WTC11 (cell line): ENCODE results near the gene HDAC10. TPM values are rescaled to one million over a fixed set of nuclear protein-coding genes. Genes with fewer than 3 reads are reported as not detected.
A peak's percentile ranks its signal among the peaks of the same experiment; 100 is the strongest.

ENCODE experiments used
- ATAC-seq: fragments of 200-7000 bp; cut with Tn5 transposase; 2 replicates; pipeline ENCODE4 v1.10.0; 2021; ENCODE audit warnings: mild to moderate bottlenecking, moderate library complexity
- CTCF ChIA-PET: fragments of 300-600 bp; sonication (Branson Sonifier 250); formaldehyde crosslinking; loops from one replicate; lab custom pipeline; 2021; ENCODE audit warnings: antibody characterized with exemption; lab: Charles Lee
- POLR2A ChIA-PET: fragments of 350-600 bp; sonication (Branson Sonifier 250); formaldehyde crosslinking; loops from one replicate; lab custom pipeline; 2021; ENCODE audit warnings: antibody characterized with exemption; lab: Charles Lee
- DNase-seq: peaks from one replicate; pipeline ENCODE4 v3.0.0; 2021; ENCODE audit warnings: low spot score
- H3K27ac Mint-ChIP-seq: 2 replicates; pipeline ENCODE4 v1.8.0; 2021; ENCODE audit warnings: mixed read lengths
- H3K27me3 Mint-ChIP-seq: 2 replicates; pipeline ENCODE4 v1.8.0; 2021; ENCODE audit warnings: low read depth, mild to moderate bottlenecking, moderate library complexity, mixed read lengths
- H3K36me3 Mint-ChIP-seq: 2 replicates; pipeline ENCODE4 v1.8.0; 2021; ENCODE audit warnings: mixed read lengths
- H3K4me1 Mint-ChIP-seq: 2 replicates; pipeline ENCODE4 v1.8.0; 2022; ENCODE audit warnings: mixed read lengths
- H3K4me3 Mint-ChIP-seq: 2 replicates; pipeline ENCODE4 v1.8.0; 2021; ENCODE audit warnings: mild to moderate bottlenecking, moderate library complexity, mixed read lengths
- H3K9me3 Mint-ChIP-seq: 2 replicates; pipeline ENCODE4 v1.8.0; 2021; ENCODE audit warnings: mixed read lengths
- ATF1 ChIP-seq: sonication (generic); formaldehyde crosslinking; IDR thresholded peaks from 2 replicates; pipeline ENCODE4 v1.8.1; 2023; ENCODE audit warnings: mild to moderate bottlenecking, moderate library complexity, missing genetic modification reagents
- ATF2 ChIP-seq: sonication (generic); formaldehyde crosslinking; IDR thresholded peaks from 2 replicates; pipeline ENCODE4 v1.8.1; 2022; ENCODE audit warnings: low read depth, missing genetic modification reagents, borderline replicate concordance
- CTCF ChIP-seq: fragments of 200-600 bp; IDR thresholded peaks from 2 replicates; pipeline ENCODE4 v1.8.0; 2022; ENCODE audit warnings: antibody characterized with exemption
- E2F5 ChIP-seq: sonication (generic); formaldehyde crosslinking; IDR thresholded peaks from 2 replicates; pipeline ENCODE4 v1.8.1; 2022; ENCODE audit warnings: mild to moderate bottlenecking, moderate library complexity, missing genetic modification reagents
- FOXP1 ChIP-seq: sonication (generic); formaldehyde crosslinking; IDR thresholded peaks from 2 replicates; pipeline ENCODE4 v1.8.0; 2022; ENCODE audit warnings: missing genetic modification reagents, mild to moderate bottlenecking, moderate library complexity, borderline replicate concordance
- FOXP4 ChIP-seq: sonication (generic); formaldehyde crosslinking; IDR thresholded peaks from 2 replicates; pipeline ENCODE4 v1.8.0; 2022; ENCODE audit warnings: mild to moderate bottlenecking, missing genetic modification reagents
- GRHL2 ChIP-seq: fragments of 250-450 bp; sonication (Bioruptor Pico); IDR thresholded peaks from 2 replicates; pipeline ENCODE4 v1.8.0; 2022; ENCODE audit warnings: mild to moderate bottlenecking, moderate library complexity; ENCODE audit not compliant: insufficient replicate concordance, severe bottlenecking
- JUN ChIP-seq: sonication (generic); formaldehyde crosslinking; IDR thresholded peaks from 2 replicates; pipeline ENCODE4 v1.8.0; 2023; ENCODE audit warnings: mild to moderate bottlenecking, missing genetic modification reagents
- NFYB ChIP-seq: sonication (generic); formaldehyde crosslinking; conservative IDR thresholded peaks from 2 replicates; pipeline ENCODE4 v1.8.0; 2022; ENCODE audit warnings: low read depth, missing genetic modification reagents
- NR1H2 ChIP-seq: sonication (generic); formaldehyde crosslinking; IDR thresholded peaks from 2 replicates; pipeline ENCODE4 v1.9.0; 2021; ENCODE audit warnings: mild to moderate bottlenecking, moderate library complexity, missing genetic modification reagents
- NR2C2 ChIP-seq: sonication (generic); formaldehyde crosslinking; IDR thresholded peaks from 2 replicates; pipeline ENCODE4 v1.8.0; 2022; ENCODE audit warnings: mild to moderate bottlenecking, missing genetic modification reagents
- OVOL2 ChIP-seq: fragments of 250-450 bp; sonication (Bioruptor Pico); IDR thresholded peaks from 2 replicates; pipeline ENCODE4 v1.9.0; 2021; ENCODE audit warnings: mild to moderate bottlenecking, borderline replicate concordance
- USF2 ChIP-seq: sonication (generic); formaldehyde crosslinking; IDR thresholded peaks from 2 replicates; pipeline ENCODE4 v1.8.1; 2023; ENCODE audit warnings: mild to moderate bottlenecking, missing genetic modification reagents, moderate library complexity
- ZBTB43 ChIP-seq: sonication (generic); formaldehyde crosslinking; IDR thresholded peaks from 2 replicates; pipeline ENCODE4 v1.8.1; 2023; ENCODE audit warnings: mild to moderate bottlenecking, missing genetic modification reagents
- ZNF281 ChIP-seq: sonication (generic); formaldehyde crosslinking; IDR thresholded peaks from 2 replicates; pipeline ENCODE4 v1.8.0; 2023; ENCODE audit warnings: mild to moderate bottlenecking, missing genetic modification reagents
- total RNA-seq: library from RNA; stranded (reverse); gene quantifications from 3 replicates; pipeline ENCODE4 v1.2.3, GENCODE V29; 2021

The HDAC10 gene
- total RNA-seq, 1 experiment from 2014 or later: 40.9 TPM

- H3K9me3 Mint-ChIP-seq: no peaks in the 10 kb centered on the region
- H3K27me3 Mint-ChIP-seq: no peaks in the 10 kb centered on the region
- no peak for TF ChIP-seq ATF2 (CRISPR knock-in tag)
- TF ChIP-seq CTCF: peak; percentile 69
- ATAC-seq (peak; percentile 50), DNase-seq (peak; percentile 58)
- no peak overlapping the region for H3K4me3 Mint-ChIP-seq
- POLR2A ChIA-PET: no interaction called here
- H3K4me1 Mint-ChIP-seq: no peaks in the 10 kb centered on the region
- H3K27ac Mint-ChIP-seq: peak overlapping the region; percentile 53; the same call in 1 of the 2 replicates
- H3K36me3 Mint-ChIP-seq: peaks cover 39% of the 10 kb centered on the region
- CTCF ChIA-PET: no interaction called here
These were observed 41.2 kb downstream of the HDAC10 start for GRCh38 chr22:50209893-50210292.

- ChIA-PET CTCF (interaction anchor here (0.7 to 1.7 kb wide), 7 partner anchors 9 to 491 kb away, joined by 3 to 6 read pairs (median 4); no protein-coding TSS in a partner anchor), POLR2A (no interaction called here)
- ATAC-seq: no peak
These were observed 41.8 kb downstream of the HDAC10 start for GRCh38 chr22:50208939-50209892.

GRCh38 chr22:50208430-50208938 is 42.6 kb downstream of the HDAC10 start:
- Mint-ChIP-seq H3K36me3 (peaks cover 35% of the 10 kb centered on the region), H3K27ac (no peak overlapping the region), H3K9me3 (peaks cover under 1% of the 10 kb centered on the region; the same call in 1 of the 2 replicates), H3K4me1 (no peaks in the 10 kb centered on the region), H3K4me3 (no peak overlapping the region), H3K27me3 (no peaks in the 10 kb centered on the region)
- ChIA-PET POLR2A (no interaction called here), CTCF (interaction anchor here (0.7 to 1.7 kb wide), 7 partner anchors 8 to 490 kb away, joined by 3 to 6 read pairs (median 4); no protein-coding TSS in a partner anchor)
- ATAC-seq: no peak
- DNase-seq: no peak
- TF ChIP-seq ATF1 (CRISPR knock-in tag): no peak
- TF ChIP-seq NR2C2: no peak
- TF ChIP-seq FOXP4 (CRISPR knock-in tag): no peak
- no peak for TF ChIP-seq ATF2 (CRISPR knock-in tag)
- no peak for TF ChIP-seq GRHL2 (CRISPR knock-in tag)
- no peak for TF ChIP-seq NFYB (CRISPR knock-in tag)
- TF ChIP-seq ZBTB43 (CRISPR knock-in tag): no peak
- TF ChIP-seq ZNF281: no peak
- no peak for TF ChIP-seq NR1H2 (CRISPR knock-in tag)
- TF ChIP-seq USF2 (CRISPR knock-in tag): no peak
- no peak for TF ChIP-seq JUN (CRISPR knock-in tag)

More at GRCh38 chr22:50208939-50209892, 41.8 kb downstream of the HDAC10 start:
- Mint-ChIP-seq H3K4me1 (no peaks in the 10 kb centered on the region), H3K27ac (peak overlapping the region; percentile 53; the same call in 1 of the 2 replicates), H3K4me3 (no peak overlapping the region), H3K36me3 (peaks cover 36% of the 10 kb centered on the region), H3K9me3 (no peaks in the 10 kb centered on the region), H3K27me3 (no peaks in the 10 kb centered on the region)
- DNase-seq: no peak
- TF ChIP-seq E2F5 (CRISPR knock-in tag) (no peak), FOXP1 (CRISPR knock-in tag) (no peak), OVOL2 (CRISPR knock-in tag) (no peak)
